GM12878 (cell line): ENCODE measurements around the gene CLTCL1. TPM values are rescaled to one million over a fixed set of nuclear protein-coding genes. Genes with fewer than 3 reads are reported as not detected.

Source experiments
- ATAC-seq: fragments of 200-7000 bp; cut with Tn5 transposase; 3 replicates; pipeline ENCODE4 v1.9.1; 2020; ENCODE audit warnings: mild to moderate bottlenecking, moderate library complexity
- BruUV-seq: library from RNA; stranded (reverse); fragments of 400-500 nt; replicated peaks from 2 replicates; lab custom pipeline; 2021; lab: Mats Ljungman, UMichigan
- CTCF ChIA-PET: fragments of 300-600 bp; sonication (Branson Sonifier 250); formaldehyde crosslinking; extraction: SDS; loops from one replicate; lab custom pipeline; 2021; ENCODE audit warnings: inconsistent platforms; lab: Yijun Ruan, JAX
- POLR2A ChIA-PET: fragments of 350-600 bp; formaldehyde crosslinking; extraction: SDS; loops from one replicate; lab custom pipeline; 2021; ENCODE audit warnings: inconsistent platforms; lab: Charles Lee
- RAD21 ChIA-PET: fragments of 300-600 bp; sonication (Branson Sonifier 250); formaldehyde crosslinking; loops from one replicate; lab custom pipeline; 2023; ENCODE audit warnings: antibody characterized with exemption; ENCODE audit not compliant: unreplicated experiment; lab: Charles Lee
- SMC1A ChIA-PET: fragments of 300-600 bp; sonication (Branson Sonifier 250); formaldehyde crosslinking; loops from one replicate; lab custom pipeline; 2023; ENCODE audit not compliant: unreplicated experiment, uncharacterized antibody; lab: Charles Lee
- DNase-seq: peaks from one replicate; pipeline ENCODE4 v3.0.0-alpha.2; 2011; ENCODE audit warnings: low read depth, low spot score
- FAIRE-seq: peaks from 3 replicates; lab custom pipeline; 2011; peaks lifted over from hg19 to GRCh38; lab: Jason Lieb, UNC
- H2AFZ ChIP-seq: 2 replicates; pipeline ENCODE4 v1.6.0; 2011; ENCODE audit warnings: low read depth, low read length, control low read depth; ENCODE audit not compliant: control insufficient read depth
- H3K27ac ChIP-seq: 2 replicates; pipeline ENCODE4 v1.5.1; 2011; ENCODE audit warnings: control low read depth; ENCODE audit not compliant: control insufficient read depth, insufficient read depth
- H3K27me3 ChIP-seq, 2 experiments: replicated peaks in 1 of 2; 2 replicates each; pipeline versions ENCODE4 v1.6.0 to v1.6.1; 2011; ENCODE audit warnings: low read length in 1 of 2; ENCODE audit not compliant: control insufficient read depth in 2 of 2, insufficient read depth in 2 of 2
- H3K36me3 ChIP-seq, 2 experiments: 2 replicates each; pipeline ENCODE4 v1.5.1; 2011; ENCODE audit warnings: low read length in 1 of 2; ENCODE audit not compliant: control insufficient read depth in 2 of 2, insufficient read depth in 2 of 2
- H3K4me1 ChIP-seq: 2 replicates; pipeline ENCODE4 v1.6.1; 2011; ENCODE audit warnings: mild to moderate bottlenecking, low read length, moderate library complexity, mixed read lengths; ENCODE audit not compliant: control insufficient read depth, insufficient read depth
- H3K4me2 ChIP-seq: 2 replicates; pipeline ENCODE4 v1.6.0; 2011; ENCODE audit warnings: control low read depth; ENCODE audit not compliant: control insufficient read depth, insufficient read depth
- H3K4me3 ChIP-seq: fragments of 200-600 bp; sonication (generic); 2 replicates; pipeline ENCODE4 v1.5.1; 2016
- H3K79me2 ChIP-seq: 2 replicates; pipeline ENCODE4 v1.6.0; 2011; ENCODE audit warnings: low read length; ENCODE audit not compliant: control insufficient read depth, insufficient read depth
- H3K9ac ChIP-seq: 2 replicates; pipeline ENCODE4 v1.8.0; 2011; ENCODE audit warnings: low read length, control low read depth, mixed read lengths; ENCODE audit not compliant: control insufficient read depth, insufficient read depth
- H3K9me3 ChIP-seq: replicated peaks from 3 replicates; pipeline ENCODE4 v1.5.1; 2011; ENCODE audit warnings: mild to moderate bottlenecking, low read length; ENCODE audit not compliant: control insufficient read depth, insufficient read depth
- H4K20me1 ChIP-seq: 2 replicates; pipeline ENCODE4 v1.6.0; 2011; ENCODE audit not compliant: control insufficient read depth, insufficient read depth
- BCL11A ChIP-seq: IDR thresholded peaks from 2 replicates; pipeline ENCODE4 v1.6.1; 2011; ENCODE audit warnings: low read depth, low read length
- ESRRA ChIP-seq: IDR thresholded peaks from 2 replicates; pipeline ENCODE4 v1.6.1; 2012; ENCODE audit warnings: mild to moderate bottlenecking, low read length, improper control_type of control experiment
- FOXM1 ChIP-seq: IDR thresholded peaks from 2 replicates; pipeline ENCODE4 v1.6.1; 2012; ENCODE audit warnings: low read depth, mild to moderate bottlenecking, inconsistent platforms, low read length, moderate library complexity
- IKZF1 ChIP-seq: fragments of 450-650 bp; conservative IDR thresholded peaks from 2 replicates; pipeline ENCODE4 v1.6.1; 2017; ENCODE audit warnings: antibody characterized with exemption, mild to moderate bottlenecking
- JUNB ChIP-seq: IDR thresholded peaks from 2 replicates; pipeline ENCODE4 v1.6.1; 2016; ENCODE audit warnings: antibody characterized with exemption, mild to moderate bottlenecking
- MTA2 ChIP-seq: fragments of 450-650 bp; IDR thresholded peaks from 2 replicates; pipeline ENCODE4 v1.6.1; 2016; ENCODE audit warnings: low read depth, mild to moderate bottlenecking, moderate library complexity
- MYC ChIP-seq: IDR thresholded peaks from 2 replicates; pipeline ENCODE4 v1.6.1; 2011; ENCODE audit warnings: mild to moderate bottlenecking, low read length, moderate library complexity, inconsistent platforms; ENCODE audit not compliant: insufficient read depth, insufficient replicate concordance, insufficient read length, severe bottlenecking
- PKNOX1 ChIP-seq: fragments of 450-650 bp; IDR thresholded peaks from 2 replicates; pipeline ENCODE4 v1.6.1; 2016; ENCODE audit warnings: mild to moderate bottlenecking
- PML ChIP-seq: IDR thresholded peaks from 2 replicates; pipeline ENCODE4 v1.6.1; 2012; ENCODE audit warnings: low read length, inconsistent platforms
- SIX5 ChIP-seq: IDR thresholded peaks from 2 replicates; pipeline ENCODE4 v1.6.1; 2011; ENCODE audit warnings: mild to moderate bottlenecking, low read depth, low read length, moderate library complexity; ENCODE audit not compliant: severe bottlenecking
- USF1 ChIP-seq: IDR thresholded peaks from 2 replicates; pipeline ENCODE4 v1.6.1; 2011; ENCODE audit warnings: borderline replicate concordance, low read depth, mild to moderate bottlenecking, moderate library complexity, mixed read lengths, low read length; ENCODE audit not compliant: insufficient read depth; ENCODE audit errors: extremely low read length
- ZNF207 ChIP-seq: fragments of 450-650 bp; IDR thresholded peaks from 2 replicates; pipeline ENCODE4 v1.6.1; 2014; ENCODE audit warnings: antibody characterized with exemption, mild to moderate bottlenecking, borderline replicate concordance
- ZNF274 ChIP-seq: IDR thresholded peaks from one replicate; pipeline ENCODE4 v1.8.0; 2011; ENCODE audit not compliant: insufficient read length, insufficient read depth
- ZNF622 ChIP-seq: fragments of 450-650 bp; IDR thresholded peaks from 2 replicates; pipeline ENCODE4 v1.6.1; 2017; ENCODE audit warnings: mild to moderate bottlenecking, inconsistent platforms
- ZZZ3 ChIP-seq: IDR thresholded peaks from 2 replicates; pipeline ENCODE4 v1.6.1; 2011; ENCODE audit warnings: low read depth; ENCODE audit not compliant: control insufficient read depth, insufficient read length
- WGBS: methylation state at CpG from one replicate; pipeline ENCODE4 v1.1.6; 2016; ENCODE audit warnings: low lambda C conversion rate; ENCODE audit not compliant: insufficient replicate concordance, insufficient coverage; ENCODE audit errors: missing lambda C conversion rate; 5-methylcytosine and 5-hydroxymethylcytosine counted together
- in situ Hi-C: fragments of 300-500 bp; cut with MboI; formaldehyde crosslinking; loops from 9 replicates; pipeline ENCODE4 v1.14.3; 2018; ENCODE audit warnings: mixed read lengths
- intact Hi-C: fragments of 100-400 bp; cut with micrococcal nuclease; formaldehyde crosslinking; loops from one replicate; pipeline ENCODE4 v1.14.2; 2022; ENCODE audit not compliant: unreplicated experiment
- polyA plus RNA-seq, 11 experiments: library from polyadenylated mRNA; depleted of rRNA in 4 of 11; unstranded in 6 of 11; stranded (reverse) in 5 of 11; fragments of >200 nt; fragmentation: Nextera tagmentation in 4 of 11; fragmentation: Illumina TruSeq in 1 of 11; extraction: Ambion mirVana in 4 of 11; extraction: Trizol in 1 of 11; gene quantifications; 1 replicate in 1 of 11; 2 replicates in 10 of 11; pipeline versions ENCODE4 v1.2.1 to v1.2.3, GENCODE V29; 2011 to 2016; ENCODE audit warnings: inconsistent platforms in 2 of 11, missing spikeins in 2 of 11, low read depth in 1 of 11
- total RNA-seq, 4 experiments: library from RNA; depleted of rRNA in 3 of 4; stranded (reverse); fragments of >200 nt in 3 of 4; fragmentation: Illumina TruSeq in 1 of 4; extraction: Trizol in 1 of 4; gene quantifications; 2 replicates each; pipeline versions ENCODE4 v1.2.1 to v1.2.3, GENCODE V29; 2013 to 2021
- TF ChIP-seq, protein P1 (sequence below): fragments of 450-650 bp; IDR thresholded peaks from 2 replicates; pipeline ENCODE4 v1.6.1; 2016; ENCODE audit warnings: mild to moderate bottlenecking

CLTCL1 gene
- total and polyA plus RNA-seq, 10 of the 15 experiments (the other 5 are each of a cell fraction or from before 2014, with no cell fraction given), result under 0.01 to 0.35 (median 0.12) TPM; not detected in 2

- CTCF ChIA-PET, result no interaction called here
- Histone ChIP-seq H3K4me1 (no peaks in the 10 kb centered on the region), H4K20me1 (no peaks in the 10 kb centered on the region), H3K27ac (no peak overlapping the region), H2AFZ (no peak overlapping the region), H3K36me3 (peaks cover 13 to 22% of the 10 kb centered on the region in 2 experiments), H3K9me3 (peaks cover 5% of the 10 kb centered on the region; the same call in 1 of the 3 replicates), H3K27me3 (no peaks in the 10 kb centered on the region), H3K4me3 (no peak overlapping the region), H3K4me2 (no peak overlapping the region), H3K79me2 (no peaks in the 10 kb centered on the region), H3K9ac (no peak overlapping the region)
- no peak for DNase-seq
- intact Hi-C loops (no loop called here), in situ Hi-C loops (no loop called here)
- FAIRE-seq, result no peak
- ATAC-seq, result no peak
- no TSS peak for BruUV-seq
- WGBS, result 98% methylated on average over 7 of the region's 7 CpGs
- POLR2A ChIA-PET, result no interaction called here
- TF ChIP-seq MTA2 (no peak), ESRRA (no peak), BCL11A (no peak), JUNB (no peak), ZZZ3 (no peak), USF1 (no peak), IKZF1 (no peak), FOXM1 (no peak), SIX5 (no peak), PML (no peak), ZNF274 (no peak), PKNOX1 (no peak), ZNF207 (no peak), ZNF622 (no peak), MYC (no peak)
- TF ChIP-seq, protein P1, sequence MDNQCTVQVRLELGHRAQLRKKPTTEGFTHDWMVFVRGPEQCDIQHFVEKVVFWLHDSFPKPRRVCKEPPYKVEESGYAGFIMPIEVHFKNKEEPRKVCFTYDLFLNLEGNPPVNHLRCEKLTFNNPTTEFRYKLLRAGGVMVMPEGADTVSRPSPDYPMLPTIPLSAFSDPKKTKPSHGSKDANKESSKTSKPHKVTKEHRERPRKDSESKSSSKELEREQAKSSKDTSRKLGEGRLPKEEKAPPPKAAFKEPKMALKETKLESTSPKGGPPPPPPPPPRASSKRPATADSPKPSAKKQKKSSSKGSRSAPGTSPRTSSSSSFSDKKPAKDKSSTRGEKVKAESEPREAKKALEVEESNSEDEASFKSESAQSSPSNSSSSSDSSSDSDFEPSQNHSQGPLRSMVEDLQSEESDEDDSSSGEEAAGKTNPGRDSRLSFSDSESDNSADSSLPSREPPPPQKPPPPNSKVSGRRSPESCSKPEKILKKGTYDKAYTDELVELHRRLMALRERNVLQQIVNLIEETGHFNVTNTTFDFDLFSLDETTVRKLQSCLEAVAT, result no peak
- SMC1A ChIA-PET, result no interaction called here
- RAD21 ChIA-PET, result no interaction called here
Measured at GRCh38 chr22:19331474-19331873, 40.0 kb upstream of the CLTCL1 start.
